HFFc6 (cell line): ENCODE results near the gene RENBP. TPM values are rescaled to one million over a fixed set of nuclear protein-coding genes. Genes with fewer than 3 reads are reported as not detected.

Experiments
- DNase-seq: peaks from one replicate; pipeline ENCODE4 v3.0.0-alpha.2; 2018
- H3K27ac Mint-ChIP-seq: 2 replicates; pipeline ENCODE4 v1.8.0; 2020; ENCODE audit warnings: mild to moderate bottlenecking, mixed read lengths
- H3K27me3 Mint-ChIP-seq: 2 replicates; pipeline ENCODE4 v1.8.0; 2021; ENCODE audit warnings: mild to moderate bottlenecking, moderate library complexity, mixed read lengths; ENCODE audit not compliant: insufficient read depth
- H3K36me3 Mint-ChIP-seq: 2 replicates; pipeline ENCODE4 v1.8.0; 2021; ENCODE audit warnings: low read depth, mixed read lengths
- H3K4me1 Mint-ChIP-seq: 2 replicates; pipeline ENCODE4 v1.8.0; 2020; ENCODE audit warnings: low read depth, mixed read lengths
- H3K4me3 Mint-ChIP-seq: 2 replicates; pipeline ENCODE4 v1.8.0; 2020; ENCODE audit warnings: mild to moderate bottlenecking, moderate library complexity, mixed read lengths
- H3K9me3 Mint-ChIP-seq: 2 replicates; pipeline ENCODE4 v1.8.0; 2020; ENCODE audit warnings: mild to moderate bottlenecking, mixed read lengths
- CTCF ChIP-seq: fragments of 200-600 bp; sonication (generic); IDR thresholded peaks from 2 replicates; pipeline ENCODE4 v1.5.0; 2021; ENCODE audit warnings: antibody characterized with exemption, mild to moderate bottlenecking
- total RNA-seq, 6 experiments: library from RNA; stranded (reverse); fragmentation: NEBNext Ultra II Directional; extraction: Animal tissue kit (Norgen Biotek cat#: 25700); gene quantifications; 2 replicates in 1 of 6; 3 replicates in 5 of 6; pipeline ENCODE4 v1.2.3, GENCODE V29; 2021

Gene RENBP
- total RNA-seq, 6 experiments from 2014 or later = 0.23 to 0.75 (median 0.40) TPM; not detected in 2

GRCh38 chrX:153913701-153914100 lies 30.7 kb downstream of the RENBP start:
- Mint-ChIP-seq H3K27me3 (peaks cover 9% of the 10 kb centered on the region), H3K36me3 (no peaks in the 10 kb centered on the region), H3K27ac (no peak overlapping the region), H3K4me1 (no peaks in the 10 kb centered on the region), H3K9me3 (no peaks in the 10 kb centered on the region), H3K4me3 (no peak overlapping the region)
- no peak for TF ChIP-seq CTCF
- no peak for DNase-seq

GRCh38 chrX:153913211-153913610 lies 31.2 kb downstream of the RENBP start:
- Mint-ChIP-seq H3K4me3 (no peak overlapping the region), H3K27ac (no peak overlapping the region), H3K27me3 (peaks cover 9% of the 10 kb centered on the region), H3K9me3 (no peaks in the 10 kb centered on the region), H3K36me3 (no peaks in the 10 kb centered on the region), H3K4me1 (no peaks in the 10 kb centered on the region)
- no peak for DNase-seq
- TF ChIP-seq CTCF = no peak

GRCh38 chrX:153911798-153912197 lies 32.6 kb downstream of the RENBP start:
- no peaks in the 10 kb centered on the region for H3K9me3 Mint-ChIP-seq
- DNase-seq = no peak
- H3K4me3 Mint-ChIP-seq = no peak overlapping the region
- no peaks in the 10 kb centered on the region for H3K4me1 Mint-ChIP-seq
- H3K27ac Mint-ChIP-seq = no peak overlapping the region
- H3K27me3 Mint-ChIP-seq = peaks cover 7% of the 10 kb centered on the region; the same call in 1 of the 2 replicates
- TF ChIP-seq CTCF = no peak
- H3K36me3 Mint-ChIP-seq = no peaks in the 10 kb centered on the region

GRCh38 chrX:153910446-153910845 lies 34.0 kb downstream of the RENBP start:
- no peaks in the 10 kb centered on the region for H3K36me3 Mint-ChIP-seq
- H3K27ac Mint-ChIP-seq = no peak overlapping the region
- no peak for DNase-seq
- TF ChIP-seq CTCF = no peak
- H3K4me3 Mint-ChIP-seq = no peak overlapping the region
- H3K4me1 Mint-ChIP-seq = no peaks in the 10 kb centered on the region
- peaks cover 6% of the 10 kb centered on the region; the same call in 1 of the 2 replicates for H3K27me3 Mint-ChIP-seq
- H3K9me3 Mint-ChIP-seq = no peaks in the 10 kb centered on the region

- Mint-ChIP-seq H3K9me3 (no peaks in the 10 kb centered on the region), H3K27ac (no peak overlapping the region), H3K27me3 (peaks cover 6% of the 10 kb centered on the region; the same call in 1 of the 2 replicates), H3K4me3 (no peak overlapping the region), H3K36me3 (no peaks in the 10 kb centered on the region), H3K4me1 (no peaks in the 10 kb centered on the region)
- no peak for DNase-seq
- no peak for TF ChIP-seq CTCF
These were observed 34.5 kb downstream of the RENBP start for GRCh38 chrX:153909980-153910360.
